ENCODE measurements around the gene EPN2.
"Not testable (repeated sequence)": the region's sequence is repeated elsewhere in the genome, so short reads cannot be mapped to it uniquely, and the experiment has no call there.

The EPN2 gene

GRCh38 chr17:19345486-19346350 lies 108.6 kb downstream of the EPN2 start:
- DNase-seq (ENCODE audit: low spot score) = no peak

GRCh38 chr17:19346351-19347255 lies 109.4 kb downstream of the EPN2 start:
- no peak for DNase-seq (ENCODE audit: low spot score)

- no peak for DNase-seq (ENCODE audit: low spot score)
These were observed 110.3 kb downstream of the EPN2 start for GRCh38 chr17:19347323-19348080.

- DNase-seq (ENCODE audit: low spot score) = no peak
These were observed 111.0 kb downstream of the EPN2 start for GRCh38 chr17:19348081-19348650.

GRCh38 chr17:19348806-19349205 lies 111.6 kb downstream of the EPN2 start:
- no peak for DNase-seq (ENCODE audit: low spot score)

- DNase-seq (ENCODE audit: low spot score) = not testable (repeated sequence)
These were observed 116.2 kb downstream of the EPN2 start for GRCh38 chr17:19353401-19353800.

GRCh38 chr17:19354748-19355147 lies 117.6 kb downstream of the EPN2 start:
- DNase-seq (ENCODE audit: low spot score) = no peak

DNA sequence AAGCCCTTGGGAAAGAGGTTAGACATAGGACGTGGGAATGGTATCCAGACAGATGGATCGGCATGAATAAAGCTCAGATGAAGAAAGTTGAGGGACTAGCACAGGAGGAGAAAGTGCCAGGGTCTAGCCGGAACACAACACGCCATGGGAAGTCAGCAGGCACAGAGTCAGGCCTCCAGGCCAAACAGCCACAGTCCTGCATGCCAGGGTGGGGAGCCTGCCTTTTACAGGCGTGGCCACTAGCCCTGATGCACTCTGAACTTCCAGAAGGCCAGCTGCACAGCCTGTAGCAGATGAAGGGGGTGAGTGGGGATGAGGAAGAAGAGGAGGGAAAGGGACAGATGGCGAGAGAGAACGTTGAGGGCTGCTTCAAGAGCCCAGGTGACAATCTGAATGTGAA lies 120.2 kb downstream of the EPN2 start:
- DNase-seq (ENCODE audit: low spot score) = no peak

DNA sequence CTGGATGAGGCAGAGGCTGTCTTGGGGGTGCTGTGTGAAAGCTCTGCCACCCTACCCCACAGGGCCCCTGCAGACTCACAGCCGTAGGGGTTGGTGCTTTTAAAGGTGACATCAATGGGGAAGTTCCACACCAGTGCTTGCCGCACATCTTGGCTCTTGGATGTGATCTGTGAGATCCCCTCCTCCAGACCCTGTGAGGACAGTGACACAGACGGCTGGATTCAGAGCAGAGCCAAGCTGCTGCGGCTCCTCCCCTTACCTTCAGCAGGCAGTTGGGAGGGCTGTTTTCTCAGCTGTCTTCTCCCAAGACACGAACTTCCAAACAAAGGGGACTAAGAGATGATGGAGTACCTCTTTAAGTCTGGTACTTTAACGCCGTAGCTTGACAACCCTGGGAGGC lies 120.6 kb downstream of the EPN2 start:
- DNase-seq (ENCODE audit: low spot score) = no peak

GRCh38 chr17:19359151-19359550 lies 122.0 kb downstream of the EPN2 start:
- no peak for DNase-seq (ENCODE audit: low spot score)

- no peak for DNase-seq (ENCODE audit: low spot score)
These were observed 122.7 kb downstream of the EPN2 start for GRCh38 chr17:19359856-19360255.

- DNase-seq (ENCODE audit: low spot score) = no peak
These were observed 123.6 kb downstream of the EPN2 start for GRCh38 chr17:19360772-19361171.

GRCh38 chr17:19361326-19361725 lies 124.2 kb downstream of the EPN2 start:
- no peak for DNase-seq (ENCODE audit: low spot score)

DNA sequence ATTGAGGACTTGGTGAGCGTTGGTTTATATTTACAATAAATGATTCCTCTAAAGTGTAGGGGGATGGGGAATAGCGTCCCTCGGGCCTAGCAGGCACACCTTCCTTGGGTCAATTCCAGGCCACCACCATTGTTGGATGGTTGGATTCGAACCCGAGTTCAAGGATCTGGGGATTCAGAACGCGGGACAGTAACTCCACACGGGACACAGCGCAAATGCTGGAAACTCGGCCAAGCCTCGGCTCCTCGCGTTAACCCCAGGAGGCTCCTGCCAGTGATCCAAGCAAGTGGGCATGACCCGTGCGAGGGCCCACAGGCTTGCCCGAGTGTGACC lies 124.7 kb downstream of the EPN2 start:
- no peak for DNase-seq (ENCODE audit: low spot score)

DNA sequence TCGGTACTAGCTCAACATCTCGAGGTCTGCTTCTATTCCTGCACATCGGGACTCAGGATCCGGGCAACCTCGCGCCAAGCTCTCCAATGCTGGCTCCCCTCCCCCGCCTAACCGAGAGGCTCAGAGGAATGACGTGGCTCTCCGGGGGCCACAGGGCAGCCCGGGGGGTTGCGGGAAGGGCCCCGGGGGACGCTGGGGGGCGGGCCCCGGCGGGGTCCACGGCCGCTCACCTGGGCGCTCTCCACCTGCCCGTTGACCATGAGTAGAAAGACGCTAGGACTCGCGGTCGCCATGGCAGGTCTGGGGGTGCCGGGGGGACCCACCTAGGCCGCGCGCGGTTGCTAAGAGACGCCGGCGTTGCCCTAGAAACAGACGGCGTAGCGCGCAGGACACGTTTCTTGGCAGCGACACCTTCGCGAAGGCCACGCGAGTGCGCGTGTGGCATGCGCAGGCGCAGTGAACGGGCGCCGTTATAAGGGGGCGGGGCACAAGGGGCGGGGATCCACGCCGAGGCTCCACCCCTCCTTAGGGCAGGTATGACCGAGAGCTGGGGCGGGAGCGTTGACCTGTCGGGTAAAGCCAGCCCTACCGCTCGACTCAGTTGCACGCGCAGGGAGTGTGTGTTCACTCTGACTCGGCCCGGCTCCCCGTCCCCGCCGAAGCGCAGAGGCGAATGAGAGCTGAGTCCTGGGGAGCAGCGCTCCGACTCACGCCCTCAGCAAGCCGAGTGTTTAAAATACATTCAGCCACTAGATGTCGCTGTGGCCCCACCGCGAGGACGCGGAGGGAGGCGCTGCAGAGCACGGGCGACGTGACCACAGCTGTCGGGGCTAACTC lies 125.3 kb downstream of the EPN2 start, which contains the start of gene B9D1:
TSS of gene B9D1 (minus strand) at position 447 of the 837 bp plus-strand sequence. CDS start at position 293, 154 bp downstream.
- DNase-seq (ENCODE audit: low spot score) = peak; percentile 91

DNA sequence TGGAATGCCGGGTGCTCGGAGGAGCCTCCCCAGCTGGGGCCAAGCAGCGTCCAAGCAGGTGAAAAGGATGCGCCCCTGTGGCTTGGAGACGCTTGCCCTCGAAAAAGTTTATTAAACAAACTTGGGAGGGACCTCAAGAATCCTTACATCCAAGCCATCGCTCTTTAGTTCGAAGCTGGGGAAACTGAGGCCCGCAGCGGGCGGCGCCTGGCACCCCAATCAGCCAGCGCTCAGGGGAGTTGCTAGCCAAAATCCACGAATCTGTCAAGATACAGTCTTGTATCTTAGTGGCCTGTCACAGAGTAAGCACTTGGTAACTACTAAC lies 125.9 kb downstream of the EPN2 start:
- DNase-seq (ENCODE audit: low spot score) = no peak

DNA sequence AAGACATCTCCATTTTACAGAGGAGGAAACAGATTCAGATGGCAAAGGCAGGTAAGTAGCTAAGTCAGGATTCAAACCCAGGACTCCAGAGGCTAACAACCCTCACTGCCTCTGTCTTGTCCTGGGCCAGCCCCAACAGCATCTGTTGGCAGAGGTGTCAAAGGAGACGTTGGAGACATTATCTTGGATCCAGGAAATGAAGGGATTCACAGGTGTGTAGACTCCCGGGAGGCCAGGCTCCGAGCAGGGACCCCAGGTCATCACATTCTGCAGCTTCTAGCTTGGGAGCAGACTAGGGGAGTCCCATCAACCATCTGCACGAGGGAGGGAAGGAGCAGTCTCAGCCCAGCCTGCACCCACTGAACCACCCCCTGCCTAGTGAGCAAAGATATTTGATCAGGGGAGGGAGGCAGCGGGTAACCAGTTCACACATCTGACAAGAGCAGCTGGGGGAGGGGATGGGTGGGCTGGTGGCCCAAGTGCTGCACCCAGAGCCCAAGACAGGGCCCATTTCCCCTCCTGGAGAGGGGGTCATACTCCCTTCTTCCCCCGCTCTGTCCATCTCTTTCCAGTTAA lies 126.4 kb downstream of the EPN2 start:
- no peak for DNase-seq (ENCODE audit: low spot score)

GRCh38 chr17:19364699-19365498 lies 127.7 kb downstream of the EPN2 start:
- DNase-seq (ENCODE audit: low spot score) = no peak

DNA sequence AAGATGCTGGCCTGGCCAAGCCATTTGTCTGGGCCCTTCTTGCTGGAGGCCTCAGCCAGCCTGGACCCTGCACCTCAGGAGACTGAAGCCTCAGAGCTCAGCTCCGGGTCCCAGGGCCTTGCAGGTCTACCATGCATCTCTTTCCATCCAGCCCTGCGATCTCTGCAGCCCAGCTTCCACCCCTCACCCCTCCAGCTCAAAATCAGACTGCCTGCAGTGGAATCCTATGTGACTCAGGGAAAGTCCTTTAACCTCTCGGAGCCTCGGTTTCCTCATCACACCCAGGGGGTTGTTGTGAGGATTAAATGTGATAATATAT lies 128.3 kb downstream of the EPN2 start:
- no peak for DNase-seq (ENCODE audit: low spot score)
